ENCODE measurements around the gene KRT28.

DNA sequence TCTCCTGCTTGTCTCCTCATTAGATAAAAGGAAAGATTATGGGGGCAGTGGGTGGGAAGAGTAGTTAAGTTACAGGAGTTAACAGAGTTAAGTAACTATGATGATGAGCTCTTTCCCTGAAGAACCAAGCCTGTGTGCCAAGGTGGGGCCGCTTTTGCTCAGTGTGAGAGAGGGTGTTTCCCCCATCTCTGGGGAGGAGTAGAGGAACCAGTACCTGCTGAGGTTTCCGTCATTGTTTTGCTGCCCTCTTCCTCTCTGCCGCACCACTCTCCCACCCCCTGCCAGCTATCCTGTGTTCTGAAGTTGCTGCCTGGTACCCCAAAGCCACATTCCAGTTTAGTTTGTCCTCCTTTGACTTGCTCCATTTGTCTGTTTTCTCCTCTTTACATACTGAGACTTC, 43.5 kb upstream of the KRT28 start:
- TF ChIP-seq, protein P1, sequence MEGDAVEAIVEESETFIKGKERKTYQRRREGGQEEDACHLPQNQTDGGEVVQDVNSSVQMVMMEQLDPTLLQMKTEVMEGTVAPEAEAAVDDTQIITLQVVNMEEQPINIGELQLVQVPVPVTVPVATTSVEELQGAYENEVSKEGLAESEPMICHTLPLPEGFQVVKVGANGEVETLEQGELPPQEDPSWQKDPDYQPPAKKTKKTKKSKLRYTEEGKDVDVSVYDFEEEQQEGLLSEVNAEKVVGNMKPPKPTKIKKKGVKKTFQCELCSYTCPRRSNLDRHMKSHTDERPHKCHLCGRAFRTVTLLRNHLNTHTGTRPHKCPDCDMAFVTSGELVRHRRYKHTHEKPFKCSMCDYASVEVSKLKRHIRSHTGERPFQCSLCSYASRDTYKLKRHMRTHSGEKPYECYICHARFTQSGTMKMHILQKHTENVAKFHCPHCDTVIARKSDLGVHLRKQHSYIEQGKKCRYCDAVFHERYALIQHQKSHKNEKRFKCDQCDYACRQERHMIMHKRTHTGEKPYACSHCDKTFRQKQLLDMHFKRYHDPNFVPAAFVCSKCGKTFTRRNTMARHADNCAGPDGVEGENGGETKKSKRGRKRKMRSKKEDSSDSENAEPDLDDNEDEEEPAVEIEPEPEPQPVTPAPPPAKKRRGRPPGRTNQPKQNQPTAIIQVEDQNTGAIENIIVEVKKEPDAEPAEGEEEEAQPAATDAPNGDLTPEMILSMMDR (IDR thresholded peaks at IDR 0.05), result no peak
- TF ChIP-seq POLR2A (IDR thresholded peaks at IDR 0.05), result no peak
